ENCODE measurements around the gene APLP1. TPM values are rescaled to one million over a fixed set of nuclear protein-coding genes. Genes with fewer than 3 reads are reported as not detected.
A peak's percentile ranks its signal among the peaks of the same experiment; 100 is the strongest.

The APLP1 gene
- polyA plus RNA-seq, 1 donor (not counting 4 experiments of a cell fraction or from before 2014, with no cell fraction given), result 0.50 TPM

DNA sequence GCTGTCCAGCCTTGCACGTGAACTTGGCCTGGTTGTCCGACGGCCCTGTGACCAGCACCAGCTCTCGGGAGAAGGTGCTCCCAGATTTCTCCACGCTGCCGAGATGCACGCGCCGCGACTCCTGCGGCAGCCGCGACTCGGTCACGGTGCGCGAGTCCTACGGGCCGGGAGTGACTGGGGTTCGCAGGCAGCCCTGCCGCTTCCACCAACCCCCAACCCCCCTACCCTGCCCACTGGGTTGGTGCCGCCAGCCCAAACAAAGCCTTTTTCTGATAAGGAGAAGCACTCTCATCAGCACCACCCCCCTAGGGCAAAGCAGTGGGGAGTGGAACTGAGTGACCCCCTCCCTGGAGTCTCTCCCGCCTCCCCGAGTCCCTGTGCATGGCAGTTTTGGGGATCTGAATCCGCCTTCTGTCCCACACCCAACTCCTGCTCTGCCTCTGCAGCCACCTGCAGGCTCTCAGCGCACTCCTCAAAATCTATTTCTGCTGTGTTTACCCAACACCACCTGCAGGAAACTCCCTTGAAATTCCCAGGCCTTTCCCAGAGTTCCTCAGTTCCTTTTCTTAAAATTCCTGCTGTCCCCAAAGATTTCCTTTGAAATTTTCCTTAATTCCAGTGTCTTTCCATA is 22.2 kb upstream of the APLP1 start:
- peaks cover 3% of the 10 kb centered on the region for H3K4me1 ChIP-seq (ENCODE audit: control insufficient read depth, extremely low read depth, insufficient read depth, low read length)
- no peak overlapping the region for H2AFZ ChIP-seq (ENCODE audit: control insufficient read depth, low read length)
- DNase-seq (ENCODE audit: low read depth, low spot score), result no peak
- dilution Hi-C loops (cut with MboI; ENCODE audit: extremely low pct_ligation_motif_present, low sequenced_read_pairs), result no loop called here
- peaks cover 39% of the 10 kb centered on the region for H3K27me3 ChIP-seq (ENCODE audit: control insufficient read depth, extremely low read depth, insufficient read depth, low read length)
- H3K79me2 ChIP-seq (ENCODE audit: control insufficient read depth, insufficient read depth, low read length), result no peaks in the 10 kb centered on the region
- no peak overlapping the region for H3K27ac ChIP-seq (ENCODE audit: control insufficient read depth, insufficient read depth, low read length)
- no peak overlapping the region for H3K4me3 ChIP-seq (ENCODE audit: control insufficient read depth in 2 of 3, extremely low read depth in 1 of 3, insufficient read depth in 2 of 3, low read depth in 1 of 3, low read length in 3 of 3)
- no peak for FAIRE-seq
- H3K9ac ChIP-seq (ENCODE audit: control insufficient read depth, extremely low read depth, insufficient read depth, low read length), result no peak overlapping the region
- no peak overlapping the region for H3K4me2 ChIP-seq (ENCODE audit: control insufficient read depth, extremely low read depth, insufficient read depth, low read depth, low read length)
- no peaks in the 10 kb centered on the region for H4K20me1 ChIP-seq (ENCODE audit: control insufficient read depth, extremely low read depth, insufficient read depth, low read length)
- TF ChIP-seq, protein P1, sequence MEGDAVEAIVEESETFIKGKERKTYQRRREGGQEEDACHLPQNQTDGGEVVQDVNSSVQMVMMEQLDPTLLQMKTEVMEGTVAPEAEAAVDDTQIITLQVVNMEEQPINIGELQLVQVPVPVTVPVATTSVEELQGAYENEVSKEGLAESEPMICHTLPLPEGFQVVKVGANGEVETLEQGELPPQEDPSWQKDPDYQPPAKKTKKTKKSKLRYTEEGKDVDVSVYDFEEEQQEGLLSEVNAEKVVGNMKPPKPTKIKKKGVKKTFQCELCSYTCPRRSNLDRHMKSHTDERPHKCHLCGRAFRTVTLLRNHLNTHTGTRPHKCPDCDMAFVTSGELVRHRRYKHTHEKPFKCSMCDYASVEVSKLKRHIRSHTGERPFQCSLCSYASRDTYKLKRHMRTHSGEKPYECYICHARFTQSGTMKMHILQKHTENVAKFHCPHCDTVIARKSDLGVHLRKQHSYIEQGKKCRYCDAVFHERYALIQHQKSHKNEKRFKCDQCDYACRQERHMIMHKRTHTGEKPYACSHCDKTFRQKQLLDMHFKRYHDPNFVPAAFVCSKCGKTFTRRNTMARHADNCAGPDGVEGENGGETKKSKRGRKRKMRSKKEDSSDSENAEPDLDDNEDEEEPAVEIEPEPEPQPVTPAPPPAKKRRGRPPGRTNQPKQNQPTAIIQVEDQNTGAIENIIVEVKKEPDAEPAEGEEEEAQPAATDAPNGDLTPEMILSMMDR (optimal IDR thresholded peaks at IDR 0.05 in 1 of 3, IDR thresholded peaks at IDR 0.05 in 1 of 3, conservative IDR thresholded peaks at IDR 0.05 in 1 of 3; ENCODE audit: extremely low read depth in 1 of 3, insufficient read depth in 2 of 3, low read length in 3 of 3), result peak in 1 of 3 experiments; percentile 5
- TF ChIP-seq EZH2 (IDR thresholded peaks at IDR 0.05; ENCODE audit: low read length), result no peak
- no peaks in the 10 kb centered on the region for H3K36me3 ChIP-seq (ENCODE audit: control insufficient read depth in 2 of 2, extremely low read depth in 1 of 2, insufficient read depth in 2 of 2, low read length in 2 of 2)
- H3K9me1 ChIP-seq (ENCODE audit: control insufficient read depth, extremely low read depth, insufficient read depth, low read length), result no peaks in the 10 kb centered on the region
- H3K9me3 ChIP-seq (ENCODE audit: control insufficient read depth, low read depth, low read length), result no peaks in the 10 kb centered on the region

DNA sequence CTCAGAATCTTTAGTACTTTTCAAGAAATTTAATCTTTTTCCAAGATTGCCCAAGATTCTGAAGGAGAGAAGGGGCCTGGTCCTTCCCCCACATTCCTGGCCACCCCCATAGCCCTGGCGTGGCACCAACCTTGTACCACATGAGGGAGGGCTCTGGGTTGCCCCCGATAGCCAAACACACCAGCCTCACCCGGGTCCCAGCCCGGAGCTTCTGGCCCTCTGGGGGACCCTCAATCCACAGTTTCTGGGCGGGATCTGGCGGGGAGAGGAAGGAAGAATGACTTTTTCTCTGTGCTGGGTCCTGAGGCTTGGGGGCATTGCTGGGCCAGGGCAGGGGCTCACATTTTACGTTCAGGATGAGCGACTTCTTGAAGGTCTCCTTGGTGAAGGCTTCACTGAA is 20.5 kb upstream of the APLP1 start:
- DNase-seq (ENCODE audit: low read depth, low spot score) (no peak), FAIRE-seq (no peak)
- Histone ChIP-seq H3K9me3 (ENCODE audit: control insufficient read depth, low read depth, low read length) (no peaks in the 10 kb centered on the region), H4K20me1 (ENCODE audit: control insufficient read depth, extremely low read depth, insufficient read depth, low read length) (no peaks in the 10 kb centered on the region), H3K4me2 (ENCODE audit: control insufficient read depth, extremely low read depth, insufficient read depth, low read depth, low read length) (no peak overlapping the region), H3K27ac (ENCODE audit: control insufficient read depth, insufficient read depth, low read length) (no peak overlapping the region), H3K9ac (ENCODE audit: control insufficient read depth, extremely low read depth, insufficient read depth, low read length) (no peak overlapping the region), H3K4me1 (ENCODE audit: control insufficient read depth, extremely low read depth, insufficient read depth, low read length) (peaks cover 3% of the 10 kb centered on the region), H3K79me2 (ENCODE audit: control insufficient read depth, insufficient read depth, low read length) (no peaks in the 10 kb centered on the region), H2AFZ (ENCODE audit: control insufficient read depth, low read length) (no peak overlapping the region), H3K36me3 (ENCODE audit: control insufficient read depth in 2 of 2, extremely low read depth in 1 of 2, insufficient read depth in 2 of 2, low read length in 2 of 2) (no peaks in the 10 kb centered on the region), H3K9me1 (ENCODE audit: control insufficient read depth, extremely low read depth, insufficient read depth, low read length) (no peaks in the 10 kb centered on the region), H3K4me3 (ENCODE audit: control insufficient read depth in 2 of 3, extremely low read depth in 1 of 3, insufficient read depth in 2 of 3, low read depth in 1 of 3, low read length in 3 of 3) (no peak overlapping the region), H3K27me3 (ENCODE audit: control insufficient read depth, extremely low read depth, insufficient read depth, low read length) (peaks cover 46% of the 10 kb centered on the region)
- TF ChIP-seq, protein P1 (optimal IDR thresholded peaks at IDR 0.05 in 1 of 3, IDR thresholded peaks at IDR 0.05 in 1 of 3, conservative IDR thresholded peaks at IDR 0.05 in 1 of 3; ENCODE audit: extremely low read depth in 1 of 3, insufficient read depth in 2 of 3, low read length in 3 of 3), result no peak
- no peak for TF ChIP-seq EZH2 (IDR thresholded peaks at IDR 0.05; ENCODE audit: low read length)
- dilution Hi-C loops (cut with MboI; ENCODE audit: extremely low pct_ligation_motif_present, low sequenced_read_pairs), result no loop called here

Data from keratinocyte (primary cell).